HG03457 (cell line): Measurements from ENCODE around the gene OBP2A.
"Not testable (repeated sequence)": the region's sequence is repeated elsewhere in the genome, so short reads cannot be mapped to it uniquely, and the experiment has no call there.

Source experiments
- ATAC-seq: cut with Tn5 transposase; IDR thresholded peaks from one replicate; pipeline ENCODE4 v1.9.1; 2021; ENCODE audit warnings: moderate number of reproducible peaks; ENCODE audit not compliant: unreplicated experiment

Gene OBP2A

GRCh38 chr9:135526089-135526729 is 19.7 kb upstream of the OBP2A start:
- no peak for ATAC-seq

GRCh38 chr9:135526730-135527571 is 19.0 kb upstream of the OBP2A start:
- no peak for ATAC-seq

GRCh38 chr9:135528842-135529435 is 17.0 kb upstream of the OBP2A start:
- not testable (repeated sequence) for ATAC-seq

- no peak for ATAC-seq
Observed at GRCh38 chr9:135530146-135530545, 15.8 kb upstream of the OBP2A start.

GRCh38 chr9:135531096-135531495 is 14.8 kb upstream of the OBP2A start:
- ATAC-seq, result no peak

- no peak for ATAC-seq
Observed at GRCh38 chr9:135533113-135533512, 12.8 kb upstream of the OBP2A start.

GRCh38 chr9:135533674-135534073 is 12.3 kb upstream of the OBP2A start:
- no peak for ATAC-seq

GRCh38 chr9:135534192-135534711 is 11.7 kb upstream of the OBP2A start:
- not testable (repeated sequence) for ATAC-seq

- not testable (repeated sequence) for ATAC-seq
Observed at GRCh38 chr9:135534826-135535225, 11.1 kb upstream of the OBP2A start.

GRCh38 chr9:135535631-135536030 is 10.3 kb upstream of the OBP2A start:
- not testable (repeated sequence) for ATAC-seq

GRCh38 chr9:135536216-135536615 is 9.7 kb upstream of the OBP2A start:
- ATAC-seq, result no peak

- not testable (repeated sequence) for ATAC-seq
Observed at GRCh38 chr9:135543262-135543894, 2.5 kb upstream of the OBP2A start.

- ATAC-seq, result no peak
Observed at GRCh38 chr9:135544981-135545635, 818 bp upstream of the OBP2A start.

GRCh38 chr9:135546792-135547617 is 1.1 kb downstream of the OBP2A start:
- not testable (repeated sequence) for ATAC-seq

GRCh38 chr9:135547756-135548736 is 2.1 kb downstream of the OBP2A start:
- ATAC-seq, result no peak

GRCh38 chr9:135549478-135550343 is 3.8 kb downstream of the OBP2A start:
- not testable (repeated sequence) for ATAC-seq

- no peak for ATAC-seq
Observed at GRCh38 chr9:135550344-135550918, 4.5 kb downstream of the OBP2A start.
